ENCODE data around the gene AJAP1. TPM values are rescaled to one million over a fixed set of nuclear protein-coding genes. Genes with fewer than 3 reads are reported as not detected.

Gene AJAP1
- total RNA-seq, 1 donor from 2014 or later, result 0.11 TPM

GRCh38 chr1:4713669-4714068, 59.3 kb downstream of the AJAP1 start:
- DNase-seq (ENCODE audit: low spot score), result no peak
- intact Hi-C loops (cut with DNase I), result no loop called here

GRCh38 chr1:4716406-4716805, 62.0 kb downstream of the AJAP1 start:
- intact Hi-C loops (cut with DNase I), result no loop called here
- no peak for DNase-seq (ENCODE audit: low spot score)

DNA sequence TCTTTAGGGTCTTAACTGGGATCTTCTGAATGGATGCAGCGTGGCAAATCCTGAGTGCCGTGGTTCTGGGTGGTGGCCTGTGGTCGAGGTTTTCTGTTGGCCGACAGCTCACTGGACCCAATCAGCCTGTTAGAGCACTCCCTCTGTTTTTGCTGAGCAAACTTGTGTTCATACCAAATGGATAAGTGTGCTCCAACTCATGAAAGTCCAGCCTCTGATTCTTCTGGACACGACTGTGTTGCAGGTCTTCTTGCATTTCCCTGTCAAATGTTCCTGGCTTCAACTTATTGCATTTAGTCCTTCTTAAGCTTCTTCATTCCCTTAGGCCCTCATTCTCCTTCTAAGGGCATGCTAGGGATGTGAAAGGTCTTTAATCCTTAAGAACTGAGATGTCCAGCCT, 63.7 kb downstream of the AJAP1 start:
- no peak for DNase-seq (ENCODE audit: low spot score)
- intact Hi-C loops (cut with DNase I), result no loop called here

DNA sequence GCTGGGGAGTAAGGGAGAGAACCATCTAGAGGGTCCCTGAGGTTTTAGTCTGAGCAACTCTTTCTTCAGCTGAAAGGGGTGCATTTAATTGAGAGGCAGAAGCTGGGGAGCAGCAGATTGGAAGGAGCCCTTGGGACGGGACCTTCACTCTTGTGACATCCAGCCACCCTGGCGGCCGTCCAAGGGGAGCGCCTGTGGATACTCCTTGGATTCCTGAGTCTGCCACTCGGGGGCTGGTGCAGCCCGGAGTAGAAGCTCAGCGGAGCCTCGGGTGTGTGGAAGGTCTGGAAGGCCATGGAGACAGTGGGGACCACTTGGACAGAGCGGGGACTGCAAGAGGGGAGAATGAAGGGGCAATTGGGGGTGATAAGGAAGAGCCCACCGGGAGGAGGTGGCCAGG, 68.7 kb downstream of the AJAP1 start:
- no peak for DNase-seq (ENCODE audit: low spot score)
- intact Hi-C loops (cut with DNase I), result no loop called here

DNA sequence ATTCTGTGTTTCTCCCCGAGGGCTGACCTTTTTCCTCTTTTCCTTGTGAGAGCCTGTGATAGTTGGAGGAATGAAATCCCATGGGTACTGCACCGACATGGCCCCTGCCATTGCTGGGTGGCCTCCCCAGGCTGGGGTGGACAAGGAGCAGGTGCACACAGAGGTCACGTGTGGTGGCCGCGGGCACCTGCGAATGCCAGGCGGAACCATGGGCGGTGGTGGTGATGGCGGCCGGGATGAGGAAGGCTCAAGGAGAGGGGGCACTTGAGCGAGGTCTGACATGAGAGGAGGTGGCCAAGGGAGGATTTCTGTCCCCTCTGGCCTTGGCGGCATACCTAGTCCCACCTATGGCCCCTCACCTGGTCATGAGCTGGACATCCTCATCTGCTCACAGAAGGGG, 69.6 kb downstream of the AJAP1 start:
- DNase-seq (ENCODE audit: low spot score), result no peak

DNA sequence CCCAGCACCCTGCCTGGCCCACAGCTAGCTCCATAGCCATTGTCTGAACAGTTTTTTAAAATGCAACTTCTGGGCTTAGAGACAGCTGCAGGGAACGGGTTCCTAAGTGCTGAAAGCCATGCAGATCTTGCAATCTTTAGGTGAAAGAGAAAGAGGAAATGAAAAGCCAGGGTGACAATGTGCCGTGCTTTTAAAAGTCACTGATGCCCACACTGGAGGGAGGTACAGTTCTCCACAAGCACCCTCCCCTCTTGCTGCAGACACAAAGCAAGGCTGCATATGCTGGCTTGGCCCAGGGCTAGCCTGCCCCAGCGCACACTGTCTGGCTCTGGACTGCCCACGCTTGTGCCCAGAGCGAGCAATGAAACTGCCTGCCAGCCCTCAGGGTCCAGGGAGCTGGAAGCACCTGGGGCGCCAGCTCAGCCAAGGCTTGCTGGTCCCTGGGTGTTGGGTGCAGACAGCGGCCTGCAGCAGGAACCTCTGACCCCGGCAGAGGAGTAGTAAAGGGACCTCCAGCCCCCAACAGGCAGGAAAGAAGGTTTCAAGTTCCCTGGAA, 70.4 kb downstream of the AJAP1 start:
- no peak for DNase-seq (ENCODE audit: low spot score)
- intact Hi-C loops (cut with DNase I), result no loop called here

More for the DNA sequence above, 69.6 kb downstream of the AJAP1 start:
- intact Hi-C loops (cut with DNase I), result no loop called here

GRCh38 chr1:4725416-4725815, 71.0 kb downstream of the AJAP1 start:
- intact Hi-C loops (cut with DNase I), result no loop called here
- no peak for DNase-seq (ENCODE audit: low spot score)

- no peak for DNase-seq (ENCODE audit: low spot score)
- intact Hi-C loops (cut with DNase I), result no loop called here
These were observed 72.4 kb downstream of the AJAP1 start for GRCh38 chr1:4726620-4727341.

DNA sequence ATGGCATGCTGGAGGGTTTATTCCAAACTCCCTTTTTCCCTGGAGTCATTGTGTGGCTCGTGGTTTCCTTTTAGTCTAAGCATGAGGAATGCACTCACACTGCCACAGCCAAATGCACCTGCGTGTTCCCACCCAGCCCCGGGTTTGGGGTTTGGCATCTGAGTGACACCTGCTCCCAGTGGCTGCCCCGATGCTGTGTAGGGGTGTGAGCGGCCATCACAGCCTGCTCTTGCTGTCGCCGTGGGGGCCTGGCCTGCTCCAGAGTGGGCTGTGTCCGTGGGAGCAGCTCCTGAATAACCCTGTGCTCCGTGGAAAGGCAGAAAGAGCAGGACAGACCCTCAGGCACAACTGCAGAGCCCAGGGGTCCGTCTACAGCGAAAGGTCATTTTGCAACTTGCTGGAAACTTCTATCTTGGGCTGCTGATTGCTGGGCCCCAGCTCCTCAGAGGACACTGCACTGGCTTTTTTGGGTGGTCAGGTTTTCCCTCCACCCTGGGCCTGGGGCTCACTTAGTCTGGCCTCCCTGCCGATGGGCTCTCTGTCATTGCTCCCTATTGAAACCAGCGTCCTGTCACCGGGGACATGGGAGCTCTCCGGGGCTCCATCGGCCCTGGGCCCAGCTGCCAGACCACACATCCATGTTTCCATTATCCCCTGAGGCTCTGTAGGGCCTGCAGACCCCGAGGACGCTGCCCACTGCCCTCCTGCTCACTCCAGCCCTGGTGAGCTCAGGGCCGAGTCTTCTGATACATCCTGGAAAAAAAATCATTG, 74.1 kb downstream of the AJAP1 start:
- intact Hi-C loops (cut with DNase I), result no loop called here

DNA sequence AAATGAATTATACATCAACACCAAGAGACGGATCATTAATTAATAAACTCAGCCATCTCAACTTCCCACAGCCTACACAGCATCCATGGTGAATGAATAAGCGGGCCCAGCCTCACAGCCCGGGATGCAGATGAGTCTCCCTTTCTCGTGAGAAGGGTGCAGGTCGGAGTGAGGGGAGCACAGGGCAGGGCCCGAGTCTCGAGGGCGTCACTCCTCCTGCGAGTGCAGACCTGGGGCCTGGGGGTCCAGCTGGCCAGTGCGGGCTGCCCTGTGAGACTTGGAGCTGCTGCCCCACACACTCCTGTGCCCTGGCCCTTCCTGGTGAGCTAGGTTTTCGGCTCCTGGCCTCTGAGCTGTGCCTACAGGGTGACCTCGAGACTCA, 74.7 kb downstream of the AJAP1 start:
- no peak for DNase-seq (ENCODE audit: low spot score)
- intact Hi-C loops (cut with DNase I), result no loop called here

More for the DNA sequence above, 74.1 kb downstream of the AJAP1 start:
- no peak for DNase-seq (ENCODE audit: low spot score)

GRCh38 chr1:4730078-4730477, 75.7 kb downstream of the AJAP1 start:
- no peak for DNase-seq (ENCODE audit: low spot score)
- intact Hi-C loops (cut with DNase I), result no loop called here

DNA sequence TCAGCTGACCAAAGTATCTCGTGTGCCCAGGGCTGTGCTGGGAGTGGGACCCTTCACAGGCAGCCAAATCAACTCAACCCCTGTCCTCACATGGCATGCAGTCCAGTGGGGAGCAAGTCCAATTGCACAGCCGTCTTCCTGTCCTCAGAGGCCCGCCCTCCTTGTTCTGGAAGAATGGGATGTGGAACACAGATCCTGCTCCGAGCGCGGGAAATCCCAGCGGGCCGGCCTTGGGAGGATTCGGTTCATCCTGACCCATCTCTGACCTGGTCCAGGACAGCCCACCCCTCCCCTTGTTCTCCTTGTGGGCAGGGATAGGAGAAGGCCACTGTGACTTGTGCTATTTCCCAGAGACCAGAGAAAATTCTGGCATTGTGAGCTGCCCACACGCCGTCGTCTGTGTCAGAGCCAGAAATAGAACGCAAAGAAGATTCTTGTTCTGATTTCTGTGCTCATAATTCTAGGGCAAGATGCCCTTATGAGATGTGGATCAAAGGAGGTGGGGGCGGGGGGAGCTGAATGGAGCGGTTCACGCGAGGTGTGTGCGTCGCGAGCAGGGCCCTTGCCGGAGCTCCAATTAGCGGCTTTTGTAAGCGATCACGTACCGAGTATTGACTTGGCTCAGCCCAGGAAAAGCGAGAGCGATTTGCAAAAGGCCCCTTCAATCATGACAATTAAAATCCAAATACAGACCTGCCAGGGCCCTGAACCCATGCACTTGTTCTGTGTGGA, 79.2 kb downstream of the AJAP1 start:
- intact Hi-C loops (cut with DNase I), result no loop called here
- DNase-seq (ENCODE audit: low spot score), result no peak

GRCh38 chr1:4734219-4734618, 79.8 kb downstream of the AJAP1 start:
- intact Hi-C loops (cut with DNase I), result no loop called here
- DNase-seq (ENCODE audit: low spot score), result no peak

- no peak for DNase-seq (ENCODE audit: low spot score)
These were observed 80.4 kb downstream of the AJAP1 start for GRCh38 chr1:4734791-4735190.

GRCh38 chr1:4736254-4736653, 81.8 kb downstream of the AJAP1 start:
- DNase-seq (ENCODE audit: low spot score), result no peak

More at GRCh38 chr1:4734791-4735190, 80.4 kb downstream of the AJAP1 start:
- intact Hi-C loops (cut with DNase I), result no loop called here

DNA sequence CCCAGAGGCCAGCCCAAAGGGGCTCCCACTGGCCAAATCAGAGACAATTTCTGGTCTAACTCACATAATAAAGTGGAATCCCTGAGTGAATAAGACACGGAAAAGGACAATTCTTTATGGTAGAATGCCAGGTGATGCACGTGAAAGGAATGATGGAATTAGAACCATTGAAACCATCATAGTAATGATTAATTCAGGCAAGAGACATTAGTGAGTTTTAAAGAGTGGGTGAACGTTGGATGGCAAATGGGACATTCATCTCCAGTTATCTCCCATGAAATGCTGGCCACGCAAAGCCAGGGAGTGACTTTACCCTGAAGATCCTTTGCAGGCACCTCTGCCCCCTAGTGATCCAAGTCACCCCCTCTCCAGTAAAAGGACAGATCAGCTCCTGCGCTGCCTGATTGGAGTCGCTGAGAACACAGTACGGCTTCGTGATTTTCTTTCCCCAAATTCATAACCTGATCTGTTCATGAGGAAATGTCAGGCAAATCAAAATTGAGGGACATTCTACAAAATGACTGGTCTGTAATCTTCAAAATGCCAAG, 87.5 kb downstream of the AJAP1 start:
- intact Hi-C loops (cut with DNase I), result no loop called here
- DNase-seq (ENCODE audit: low spot score), result no peak

More at GRCh38 chr1:4736254-4736653, 81.8 kb downstream of the AJAP1 start:
- intact Hi-C loops (cut with DNase I), result no loop called here

GRCh38 chr1:4743978-4744750, 89.8 kb downstream of the AJAP1 start:
- no peak for DNase-seq (ENCODE audit: low spot score)

GRCh38 chr1:4745560-4745959, 91.2 kb downstream of the AJAP1 start:
- intact Hi-C loops (cut with DNase I), result no loop called here
- DNase-seq (ENCODE audit: low spot score), result no peak

More at GRCh38 chr1:4743978-4744750, 89.8 kb downstream of the AJAP1 start:
- intact Hi-C loops (cut with DNase I), result no loop called here

DNA sequence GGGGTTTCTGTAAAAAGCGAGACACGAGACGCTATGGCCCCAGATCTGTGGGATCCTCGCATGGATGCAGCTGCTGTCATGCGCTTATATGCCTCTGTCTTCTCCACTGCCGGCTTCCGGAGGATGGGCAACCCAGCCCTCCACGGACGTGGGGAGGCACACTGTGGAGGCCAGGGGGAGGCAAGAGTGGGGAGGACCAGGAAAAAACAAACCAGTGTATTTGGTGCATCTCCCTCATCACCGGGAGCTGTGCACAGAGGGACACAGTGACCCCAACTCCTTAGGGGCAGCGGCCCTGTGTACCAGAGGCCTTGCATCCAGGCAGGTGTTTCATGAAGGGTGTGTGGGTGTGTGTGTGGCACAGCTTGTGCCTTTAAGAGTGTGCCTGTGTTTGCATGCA, 95.0 kb downstream of the AJAP1 start:
- intact Hi-C loops (cut with DNase I), result no loop called here
- DNase-seq (ENCODE audit: low spot score), result no peak

Measured in cardiac septum (tissue), 1 donor.